GM19467 (cell line): ENCODE results near the gene S100A2.

ENCODE experiments used
- ATAC-seq: cut with Tn5 transposase; IDR thresholded peaks from one replicate; pipeline ENCODE4 v1.9.1; 2021; ENCODE audit warnings: mild to moderate bottlenecking, moderate library complexity; ENCODE audit not compliant: unreplicated experiment

The S100A2 gene

DNA sequence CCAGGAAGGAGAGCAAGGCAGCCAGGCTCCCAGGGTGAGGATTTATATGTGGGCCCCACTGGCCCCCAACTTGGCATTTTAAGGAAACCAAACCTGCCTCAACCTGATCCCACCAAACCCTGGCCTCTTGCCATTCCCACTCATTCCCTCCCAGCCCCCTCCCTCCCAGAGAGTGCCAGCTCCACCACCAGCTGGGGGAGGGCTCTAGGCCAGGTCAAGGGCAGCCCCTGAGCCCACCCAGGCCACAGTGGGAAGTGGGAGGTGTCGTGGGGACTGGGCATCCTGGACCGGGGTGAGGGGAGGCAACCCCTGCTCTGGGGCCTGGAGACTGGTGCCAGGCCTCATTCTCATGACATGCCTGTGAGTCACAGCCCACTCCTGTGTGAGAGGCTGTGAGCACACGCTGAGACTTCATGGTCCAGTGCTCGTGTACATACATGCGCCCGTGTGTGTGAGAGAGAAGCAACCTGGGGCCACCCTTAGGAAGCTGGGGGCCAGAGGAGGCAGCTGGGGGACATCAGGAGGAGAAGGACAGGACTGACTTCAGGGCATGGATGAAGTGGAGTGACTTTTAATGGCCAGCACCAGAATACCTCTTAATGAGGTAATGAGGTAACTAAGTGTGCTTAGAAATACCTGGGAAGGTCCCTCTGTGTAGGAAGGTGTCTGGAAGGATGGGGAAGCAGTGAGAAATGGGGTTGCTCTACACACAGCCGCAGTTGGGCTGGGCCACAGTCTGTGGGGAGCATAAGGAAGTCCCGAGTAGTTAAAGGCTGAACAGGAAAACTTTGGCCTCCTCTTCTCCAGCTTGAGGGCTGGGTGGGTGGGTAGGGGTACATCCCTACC, at the start of gene S100A2:
Gene S100A2, minus strand, starts transcription at position 316 of the 846 bp plus-strand sequence. CDS start 1,967 bp downstream, outside the sequence.
- ATAC-seq = no peak

DNA sequence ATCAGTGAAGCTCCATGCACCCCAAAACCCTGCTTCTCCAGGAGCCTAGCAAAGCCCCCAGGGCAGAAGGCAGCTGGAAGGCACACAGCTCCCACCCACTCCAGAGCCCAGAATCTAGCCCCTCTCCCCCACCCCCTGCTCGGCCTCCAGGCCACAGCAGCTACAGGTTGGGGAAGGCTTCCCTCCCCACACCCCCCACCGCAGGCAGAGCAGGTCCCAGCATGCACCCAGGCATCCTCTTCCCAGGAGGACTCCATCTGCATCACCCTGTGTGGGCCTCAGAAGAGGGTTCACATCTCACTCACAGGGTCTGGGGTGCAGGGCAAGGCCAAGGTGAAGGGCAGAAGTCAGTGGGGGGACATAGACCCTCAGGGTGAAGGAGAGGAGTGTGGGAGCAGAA, 49.8 kb upstream of the S100A2 start:
- no peak for ATAC-seq

DNA sequence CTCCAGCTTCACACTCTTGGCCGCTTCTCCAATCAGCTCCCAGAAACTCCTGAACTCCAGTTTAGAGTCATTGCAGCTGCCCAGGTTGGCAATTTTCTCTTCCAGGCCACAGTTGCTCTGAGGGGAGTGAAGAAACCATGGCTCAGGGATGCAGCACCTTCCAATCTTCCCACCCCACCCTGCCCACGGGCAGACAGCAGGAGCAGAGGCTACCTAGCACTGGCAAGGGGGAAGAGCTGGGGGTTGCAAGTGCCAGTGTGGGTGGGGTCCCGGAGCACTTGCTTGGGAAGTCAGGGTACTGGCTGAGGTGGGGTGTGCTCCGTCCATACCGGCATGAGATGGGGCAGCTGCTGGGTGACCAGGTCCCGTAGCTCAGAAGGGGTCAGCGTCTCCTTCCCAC, 49.3 kb upstream of the S100A2 start:
- ATAC-seq = no peak

DNA sequence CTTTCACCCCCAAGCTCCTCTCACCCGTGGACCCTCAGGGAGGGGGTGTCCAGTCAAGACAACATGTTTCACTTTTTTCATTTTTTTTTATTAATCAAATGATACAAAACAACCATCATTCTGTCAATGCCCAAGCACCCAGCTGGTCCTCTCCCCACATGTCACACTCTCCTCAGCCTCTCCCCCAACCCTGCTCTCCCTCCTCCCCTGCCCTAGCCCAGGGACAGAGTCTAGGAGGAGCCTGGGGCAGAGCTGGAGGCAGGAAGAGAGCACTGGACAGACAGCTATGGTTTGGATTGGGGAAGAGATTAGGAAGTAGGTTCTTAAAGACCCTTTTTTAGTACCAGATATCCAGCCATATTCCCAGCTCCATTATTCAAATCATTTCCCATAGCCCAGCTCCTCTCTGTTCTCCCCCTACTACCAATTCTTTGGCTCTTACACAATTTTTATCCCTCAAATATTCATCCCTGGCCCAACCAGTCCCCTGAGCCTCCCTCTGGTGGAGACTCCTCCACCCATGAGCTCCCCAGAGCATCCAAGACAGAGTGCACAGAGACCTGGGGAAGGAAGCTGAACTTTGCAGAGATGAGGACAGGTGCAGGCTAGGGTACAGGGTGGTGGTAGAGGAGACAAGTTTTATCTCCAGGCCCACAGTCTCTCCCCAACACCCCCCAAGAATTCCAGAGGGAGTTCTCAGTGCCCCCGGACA, 48.7 kb upstream of the S100A2 start:
- no peak for ATAC-seq

DNA sequence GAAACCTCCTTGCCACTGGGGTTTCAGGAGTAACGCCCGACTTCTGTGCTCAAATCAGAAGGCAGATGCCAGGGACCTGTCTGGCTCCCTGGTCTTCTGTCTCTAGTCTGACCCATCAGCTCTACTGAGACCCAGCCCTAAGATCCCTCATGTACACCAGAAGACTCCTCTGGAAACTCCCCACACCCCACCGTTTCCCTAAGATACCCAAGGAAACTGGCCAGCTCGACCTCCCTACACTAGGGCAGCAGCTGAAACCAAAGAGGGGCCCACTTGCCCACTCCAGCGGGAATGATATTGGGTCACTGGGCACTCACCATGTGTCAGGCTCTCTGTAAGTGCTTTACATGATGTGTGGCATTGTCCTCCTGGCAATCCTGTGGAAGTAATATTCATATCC, 47.8 kb upstream of the S100A2 start:
- no peak for ATAC-seq

DNA sequence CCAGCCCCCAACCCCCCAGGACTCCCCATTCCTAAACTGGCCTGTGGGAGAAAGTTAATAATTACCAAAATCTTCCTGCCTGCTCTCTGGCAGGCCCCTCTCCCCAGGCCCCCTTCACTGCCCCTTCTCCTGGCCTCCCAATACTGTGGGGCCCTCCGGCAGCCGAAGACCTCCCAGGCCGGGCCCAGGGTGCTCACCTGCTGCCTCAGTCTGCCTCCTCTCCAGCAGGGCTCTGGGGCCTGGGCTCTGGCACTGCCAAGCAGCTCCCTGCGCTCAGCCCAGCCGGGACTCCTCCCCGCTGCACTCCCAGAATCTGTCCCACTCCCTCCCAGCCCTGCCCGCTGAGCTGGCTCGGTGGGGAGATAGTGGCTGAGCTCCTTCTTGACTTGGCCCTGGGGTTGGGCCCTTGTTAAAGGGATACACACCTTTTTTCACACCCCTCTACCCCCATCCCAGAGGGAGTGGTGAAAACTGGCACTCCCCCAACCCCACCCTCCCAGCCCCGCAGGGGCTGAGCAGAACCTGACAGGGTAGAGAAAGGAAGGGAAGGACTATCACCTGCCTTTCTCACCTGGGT, 47.2 kb upstream of the S100A2 start, which contains the start of gene S100A16:
Gene S100A16, minus strand, starts transcription at position 383 of the 577 bp plus-strand sequence. CDS start 4,986 bp downstream, outside the sequence.
- no peak for ATAC-seq

GRCh38 chr1:153612111-153612754, 46.6 kb upstream of the S100A2 start:
- no peak for ATAC-seq

DNA sequence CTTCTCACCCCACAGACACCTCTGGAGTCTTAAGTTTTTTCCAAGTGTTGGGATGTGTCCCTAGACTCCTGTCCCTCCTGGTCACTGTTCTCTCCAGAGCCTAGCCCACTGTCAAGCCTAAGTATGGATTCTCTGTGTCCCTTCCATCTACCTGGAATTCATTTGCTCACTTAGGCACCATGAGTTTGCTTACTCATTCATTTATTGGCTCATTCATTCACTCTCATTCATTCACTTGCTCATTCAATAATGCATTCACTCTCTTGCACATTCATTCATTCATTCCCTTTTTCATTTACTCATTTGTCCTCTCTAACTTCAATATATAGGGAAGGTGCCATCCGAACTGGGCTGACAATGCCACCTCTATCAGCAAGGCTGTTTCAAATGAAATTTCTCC, 45.7 kb upstream of the S100A2 start:
- no peak for ATAC-seq

GRCh38 chr1:153610811-153611301, 45.2 kb upstream of the S100A2 start:
- no peak for ATAC-seq

- no peak for ATAC-seq
These were observed 44.7 kb upstream of the S100A2 start for GRCh38 chr1:153610334-153610733.

GRCh38 chr1:153609585-153609907, 43.9 kb upstream of the S100A2 start:
- ATAC-seq = no peak

DNA sequence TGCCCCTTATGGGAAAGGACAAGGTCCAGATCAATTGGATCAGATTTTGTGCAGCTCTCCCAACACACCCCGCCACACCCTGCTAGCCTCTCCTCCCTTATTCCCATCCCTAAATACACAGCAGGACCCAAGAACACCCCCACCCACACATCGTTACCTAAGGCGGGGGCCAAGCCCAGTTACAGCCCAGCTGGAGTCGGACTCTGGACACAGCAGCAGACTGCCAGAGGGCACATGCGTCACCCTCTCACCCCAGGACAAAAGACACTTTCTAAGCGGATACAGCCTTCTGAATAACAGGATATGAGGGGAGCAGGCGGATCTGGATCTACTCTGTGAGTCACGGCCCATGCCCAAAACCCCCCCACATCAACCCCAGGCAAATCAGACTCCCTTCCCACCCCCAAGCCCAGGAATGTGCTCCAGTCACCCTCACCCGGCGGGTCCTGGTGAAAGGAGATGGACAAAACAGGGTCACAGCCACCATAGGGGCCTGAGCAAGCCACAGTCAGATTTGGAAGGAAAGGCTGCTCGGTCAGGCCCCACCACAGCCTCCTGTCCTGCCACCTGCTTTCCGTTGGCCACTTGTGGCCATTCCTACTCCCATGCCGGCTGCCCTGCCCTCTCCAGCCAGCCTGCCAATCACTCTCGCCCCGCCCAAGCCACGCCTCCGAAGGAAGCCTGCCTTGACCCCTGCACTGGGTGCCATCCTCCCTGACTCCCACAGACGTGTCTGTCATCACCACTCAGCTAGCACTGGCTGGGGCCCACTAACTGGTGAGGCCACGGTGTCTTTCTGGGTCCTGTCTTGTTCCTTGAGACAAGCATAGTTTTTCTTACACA, 43.3 kb upstream of the S100A2 start:
- ATAC-seq = no peak

DNA sequence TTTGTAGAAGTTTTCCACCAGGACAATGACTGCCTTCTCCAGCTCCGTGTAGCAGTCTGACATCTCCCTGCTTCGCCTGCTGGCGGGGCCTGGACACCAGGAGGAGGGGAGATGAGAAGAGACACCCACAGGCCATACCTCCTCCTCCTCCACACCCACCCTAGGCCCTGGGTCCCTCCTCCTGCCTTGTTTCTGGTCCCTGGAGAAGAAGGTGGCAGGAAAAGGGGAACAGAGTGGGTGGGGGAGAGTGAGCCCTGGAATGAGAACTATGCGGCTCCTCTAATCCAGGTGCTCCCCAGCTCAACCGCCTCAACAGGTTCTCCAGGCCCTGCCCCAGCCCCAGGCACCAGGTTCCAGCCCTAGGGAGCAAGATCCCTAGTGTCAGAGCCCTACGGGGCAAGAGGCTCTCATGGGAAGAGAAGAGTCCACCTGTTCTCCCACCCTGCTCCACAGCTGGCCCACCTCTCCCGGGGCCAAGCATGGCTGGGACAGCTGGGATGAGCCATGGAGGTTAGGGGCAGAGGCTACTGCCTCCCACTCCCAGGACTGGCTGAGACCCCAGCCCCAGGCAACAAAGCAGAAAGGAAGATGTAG, 42.5 kb upstream of the S100A2 start:
- ATAC-seq = no peak

DNA sequence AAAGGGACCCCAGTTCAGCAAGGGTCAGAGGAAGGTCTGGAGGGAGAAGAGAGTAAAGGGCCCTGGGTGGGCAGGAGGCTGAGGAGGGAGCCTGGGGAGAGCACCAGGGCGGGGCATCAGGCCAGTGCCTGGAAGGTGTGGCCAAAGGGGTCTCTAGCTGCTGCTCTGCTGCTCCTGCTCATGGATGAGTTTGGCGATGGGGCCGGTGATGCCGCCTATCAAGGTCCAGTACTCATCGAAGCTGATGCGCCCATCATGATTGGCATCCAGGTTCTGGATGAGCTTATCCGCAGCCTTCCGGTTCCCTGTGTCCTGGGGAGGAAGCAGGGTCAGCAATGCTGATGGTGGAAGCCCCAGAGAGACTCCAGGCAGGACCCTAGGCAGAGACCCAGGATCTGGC, 41.7 kb upstream of the S100A2 start:
- no peak for ATAC-seq

- no peak for ATAC-seq
These were observed 40.5 kb upstream of the S100A2 start for GRCh38 chr1:153606194-153606593.

DNA sequence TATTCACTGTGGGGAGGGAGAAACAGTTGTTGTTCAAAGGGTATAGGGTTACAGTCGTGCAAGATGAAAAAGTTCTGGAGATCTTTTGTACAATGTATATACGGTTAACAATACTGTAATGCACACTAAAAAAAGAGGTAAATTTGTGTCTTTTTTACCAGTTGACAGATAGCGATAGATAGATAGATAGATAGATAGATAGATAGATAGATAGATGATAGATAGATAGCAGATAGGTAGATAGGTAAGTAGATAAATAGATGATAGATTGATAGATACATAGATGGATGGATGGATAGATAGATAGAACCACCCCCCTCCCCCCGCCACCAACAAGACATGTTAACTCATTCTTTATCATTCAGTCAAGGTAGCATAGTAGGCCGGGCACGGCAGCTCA, 37.1 kb upstream of the S100A2 start:
- no peak for ATAC-seq

- no peak for ATAC-seq
These were observed 34.2 kb upstream of the S100A2 start for GRCh38 chr1:153599847-153600246.

DNA sequence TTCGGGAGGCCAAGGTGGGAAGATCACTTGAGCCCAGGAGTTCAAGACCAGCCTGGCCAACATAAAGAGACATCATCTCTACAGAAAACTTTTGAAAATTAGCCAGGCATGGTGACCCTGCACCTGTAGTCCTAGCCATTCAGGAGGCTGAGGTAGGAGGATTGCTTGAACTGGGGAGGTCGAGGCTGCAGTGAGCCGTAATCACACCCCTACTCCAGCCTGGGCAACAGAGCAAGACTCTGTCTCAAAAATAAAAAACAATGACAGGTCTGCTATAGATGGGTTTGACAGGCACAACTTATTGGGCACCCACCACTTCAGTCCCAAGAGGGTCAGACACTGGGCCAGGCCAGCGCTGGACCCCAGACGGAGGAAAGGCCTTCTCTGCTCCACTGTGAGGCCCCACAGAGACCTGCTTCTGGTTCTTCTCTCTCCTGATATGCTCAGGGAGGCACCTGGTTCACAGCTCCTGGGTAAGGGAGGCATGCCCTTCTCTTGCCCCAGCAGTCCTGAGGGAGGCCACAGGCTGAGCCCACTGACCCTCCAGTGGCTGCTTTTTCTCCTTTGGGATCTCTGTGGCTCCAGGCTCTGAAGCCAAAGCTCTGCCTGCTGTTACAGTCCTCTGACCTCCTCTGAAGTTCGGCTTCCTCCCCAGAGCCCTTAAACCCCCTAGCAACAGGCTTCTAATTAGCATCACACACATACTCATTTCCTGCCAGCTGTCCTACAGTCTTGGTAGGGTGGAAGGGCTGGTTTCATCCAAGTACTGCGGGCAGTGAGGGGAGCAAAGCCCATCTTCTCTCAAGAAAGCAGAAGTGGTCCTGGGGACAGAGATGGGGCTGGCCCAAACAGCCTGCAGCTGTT, 32.9 kb upstream of the S100A2 start:
- peak; percentile 98 for ATAC-seq

GRCh38 chr1:153597206-153597605, 31.6 kb upstream of the S100A2 start:
- no peak for ATAC-seq
